B cell (primary cell): ENCODE measurements around the gene CCDC63. TPM values are rescaled to one million over a fixed set of nuclear protein-coding genes. Genes with fewer than 3 reads are reported as not detected.
A peak's percentile ranks its signal among the peaks of the same experiment; 100 is the strongest.

Experiments
- ATAC-seq: fragments of 200-7000 bp; cut with Tn5 transposase; one replicate; pipeline ENCODE4 v1.10.0; 2021; ENCODE audit warnings: low read depth, mild to moderate bottlenecking, moderate number of reproducible peaks, moderate library complexity
- CTCF ChIA-PET: fragments of 350-600 bp; sonication (Branson Sonifier 250); formaldehyde crosslinking; loops from one replicate; lab custom pipeline; 2021; ENCODE audit warnings: antibody characterized with exemption, inconsistent platforms; lab: Charles Lee
- POLR2A ChIA-PET: fragments of 350-600 bp; sonication (Branson Sonifier 250); formaldehyde crosslinking; loops from one replicate; lab custom pipeline; 2021; ENCODE audit warnings: antibody characterized with exemption; lab: Charles Lee
- DNase-seq: peaks from one replicate; pipeline ENCODE4 v3.0.0; 2013
- H2AFZ ChIP-seq: 2 replicates; pipeline ENCODE4 v1.6.1; 2012; ENCODE audit warnings: mild to moderate bottlenecking, low read depth, low read length; ENCODE audit not compliant: insufficient read depth, poor library complexity, severe bottlenecking
- H3K27ac ChIP-seq, 2 donors: 1 replicate in 1 of 2; 2 replicates in 1 of 2; pipeline ENCODE4 v1.5.1; 2012 to 2013; ENCODE audit warnings: low read length in 2 of 2, mild to moderate bottlenecking in 2 of 2, moderate library complexity in 1 of 2
- H3K27me3 ChIP-seq, 4 experiments: fragments of 200-600 bp in 1 of 4; sonication (generic) in 1 of 4; replicated peaks in 1 of 4; 1 replicate in 2 of 4; 2 replicates in 2 of 4; pipeline versions ENCODE4 v1.6.1 to v1.7.0; 2013 to 2016; ENCODE audit warnings: low read length in 3 of 4, mild to moderate bottlenecking in 2 of 4, mixed read lengths in 1 of 4, moderate library complexity in 1 of 4; ENCODE audit not compliant: insufficient read depth in 4 of 4, control insufficient read depth in 3 of 4; ENCODE audit errors: control extremely low read depth in 1 of 4
- H3K36me3 ChIP-seq, 2 experiments: replicated peaks in 1 of 2; 1 replicate in 1 of 2; 2 replicates in 1 of 2; pipeline versions ENCODE4 v1.6.1 to v1.7.1; 2013; ENCODE audit warnings: low read length in 1 of 2; ENCODE audit not compliant: insufficient read depth in 2 of 2, control insufficient read depth in 1 of 2; ENCODE audit errors: control extremely low read depth in 1 of 2, extremely low read depth in 1 of 2
- H3K4me1 ChIP-seq, 2 donors: fragments of 200-600 bp in 1 of 2; sonication (generic) in 1 of 2; 1 replicate in 1 of 2; 2 replicates in 1 of 2; pipeline versions ENCODE4 v1.5.1 to v1.6.1; 2013 to 2017; ENCODE audit warnings: low read length in 2 of 2; ENCODE audit not compliant: control insufficient read depth in 2 of 2, insufficient read depth in 2 of 2
- H3K4me2 ChIP-seq: replicated peaks from 2 replicates; pipeline ENCODE3; 2012; ENCODE audit warnings: mild to moderate bottlenecking, low read depth, low read length; ENCODE audit not compliant: poor library complexity, severe bottlenecking
- H3K4me3 ChIP-seq, 5 experiments: fragments of 200-600 bp in 1 of 5; sonication (generic) in 1 of 5; 1 replicate in 3 of 5; 2 replicates in 2 of 5; pipeline versions ENCODE4 v1.5.1 to v1.7.0; 2011 to 2016; ENCODE audit warnings: low read length in 4 of 5, mild to moderate bottlenecking in 4 of 5, low read depth in 2 of 5, control low read depth in 1 of 5, moderate library complexity in 1 of 5; ENCODE audit not compliant: insufficient read depth in 1 of 5; ENCODE audit errors: control extremely low read depth in 1 of 5, extremely low read depth in 1 of 5
- H3K79me2 ChIP-seq: fragments of 200-600 bp; sonication (generic); one replicate; pipeline ENCODE4 v1.6.0; 2016; ENCODE audit warnings: low read length; ENCODE audit not compliant: control insufficient read depth, insufficient read depth
- H3K9ac ChIP-seq: fragments of 200-600 bp; sonication (generic); 2 replicates; pipeline ENCODE4 v1.6.1; 2017; ENCODE audit warnings: mild to moderate bottlenecking, low read length, moderate library complexity
- H3K9me3 ChIP-seq, 3 donors: one replicate each; pipeline versions ENCODE4 v1.6.1 to v1.7.1; 2013; ENCODE audit warnings: low read length in 2 of 3; ENCODE audit not compliant: control insufficient read depth in 2 of 3, insufficient read depth in 1 of 3; ENCODE audit errors: control extremely low read depth in 1 of 3
- H4K20me1 ChIP-seq: 2 replicates; pipeline ENCODE4 v1.6.0; 2012; ENCODE audit warnings: mild to moderate bottlenecking, low read length; ENCODE audit not compliant: insufficient read depth, control insufficient read depth, poor library complexity, severe bottlenecking
- H3K27ac Mint-ChIP-seq: one replicate; pipeline ENCODE4 v1.8.0; 2021; ENCODE audit warnings: mixed read lengths
- H3K27me3 Mint-ChIP-seq: one replicate; pipeline ENCODE4 v1.8.0; 2021; ENCODE audit warnings: mixed read lengths
- H3K4me1 Mint-ChIP-seq: one replicate; pipeline ENCODE4 v1.8.0; 2021; ENCODE audit warnings: mixed read lengths
- H3K4me3 Mint-ChIP-seq: one replicate; pipeline ENCODE4 v1.8.0; 2021; ENCODE audit warnings: mixed read lengths
- H3K9me3 Mint-ChIP-seq: one replicate; pipeline ENCODE4 v1.8.0; 2022; ENCODE audit warnings: mixed read lengths; ENCODE audit not compliant: insufficient read depth
- CTCF ChIP-seq: fragments of 200-600 bp; IDR thresholded peaks from one replicate; pipeline ENCODE4 v1.8.0; 2022; ENCODE audit warnings: antibody characterized with exemption, mild to moderate bottlenecking
- EZH2 ChIP-seq: IDR thresholded peaks from 2 replicates; pipeline ENCODE4 v1.6.1; 2012; ENCODE audit warnings: borderline replicate concordance, low read depth, mild to moderate bottlenecking, moderate library complexity, low read length; ENCODE audit not compliant: insufficient read depth, poor library complexity, severe bottlenecking
- WGBS: methylation state at CpG from one replicate; pipeline ENCODE4 v1.1.5; 2013; ENCODE audit warnings: missing lambda C conversion rate; ENCODE audit not compliant: insufficient coverage; 5-methylcytosine and 5-hydroxymethylcytosine counted together
- intact Hi-C: fragments of 100-400 bp; cut with micrococcal nuclease; formaldehyde crosslinking; loops from one replicate; pipeline ENCODE4 v1.10.0; 2022
- polyA plus RNA-seq: library from polyadenylated mRNA; depleted of rRNA; stranded (reverse); fragments of >200 nt; gene quantifications from 2 replicates; pipeline ENCODE4 v1.2.3, GENCODE V29; 2012
- total RNA-seq, 2 donors: library from RNA; stranded (reverse); fragments of 120-200 nt in 1 of 2; gene quantifications; 1 replicate in 1 of 2; 2 replicates in 1 of 2; pipeline versions ENCODE4 v1.2.3 to v1.2.4, GENCODE V29; 2013 to 2022

The CCDC63 gene
- total and polyA plus RNA-seq, 2 donors (not counting 1 experiment from before 2014, with no cell fraction given), result not detected

- TF ChIP-seq EZH2 (no peak), CTCF (no peak)
- ChIA-PET CTCF (interaction anchor here (2.3 to 3.1 kb wide), 2 partner anchors 11 to 31 kb away, joined by 8 to 22 read pairs; no protein-coding TSS in a partner anchor), POLR2A (no interaction called here)
- Histone ChIP-seq H3K27ac (no peak overlapping the region), H3K4me2 (peak overlapping the region; percentile 64), H3K9me3 (peaks cover 0 to 3% (median 0%) of the 10 kb centered on the region in 3 donors), H2AFZ (peak overlapping the region; percentile 70), H4K20me1 (no peaks in the 10 kb centered on the region), H3K4me3 (no peak overlapping the region), H3K4me1 (peaks cover 10 to 15% of the 10 kb centered on the region in 2 donors), H3K9ac (peak overlapping the region; percentile 32), H3K79me2 (no peaks in the 10 kb centered on the region), H3K36me3 (no peaks in the 10 kb centered on the region), H3K27me3 (no peaks in the 10 kb centered on the region)
- peak; percentile 28 for ATAC-seq
- Mint-ChIP-seq H3K27me3 (no peaks in the 10 kb centered on the region), H3K4me1 (peaks cover 21% of the 10 kb centered on the region), H3K27ac (no peak overlapping the region), H3K9me3 (no peaks in the 10 kb centered on the region), H3K4me3 (peak overlapping the region; percentile 69)
- DNase-seq, result peak; percentile 38
- intact Hi-C loops, result no loop called here
- WGBS, result 40% methylated on average over 1 of the region's 3 CpGs
These were observed 59.3 kb downstream of the CCDC63 start for GRCh38 chr12:110906083-110906482.

- WGBS, result 40% methylated on average over 1 of the region's 5 CpGs
- Histone ChIP-seq H3K9me3 (peaks cover 0 to 3% (median 0%) of the 10 kb centered on the region in 3 donors), H3K27ac (no peak overlapping the region), H4K20me1 (no peaks in the 10 kb centered on the region), H3K79me2 (no peaks in the 10 kb centered on the region), H3K4me1 (peaks cover 10 to 15% of the 10 kb centered on the region in 2 donors), H3K9ac (peak overlapping the region; percentile 32), H3K4me3 (no peak overlapping the region), H3K36me3 (no peaks in the 10 kb centered on the region), H3K27me3 (no peaks in the 10 kb centered on the region), H3K4me2 (peak overlapping the region; percentile 64), H2AFZ (peak overlapping the region; percentile 17)
- ChIA-PET CTCF (interaction anchor here (0.7 to 3.1 kb wide), 3 partner anchors 12 to 31 kb away, joined by 4 to 22 read pairs (median 8); no protein-coding TSS in a partner anchor), POLR2A (no interaction called here)
- DNase-seq, result peak; percentile 38
- Mint-ChIP-seq H3K4me3 (no peak overlapping the region), H3K27ac (peak overlapping the region; percentile 32), H3K9me3 (no peaks in the 10 kb centered on the region), H3K27me3 (no peaks in the 10 kb centered on the region), H3K4me1 (peaks cover 21% of the 10 kb centered on the region)
- intact Hi-C loops, result no loop called here
- ATAC-seq, result peak; percentile 21
- TF ChIP-seq EZH2 (no peak), CTCF (no peak)
These were observed 59.7 kb downstream of the CCDC63 start for GRCh38 chr12:110906516-110906915.
